ENCODE results near the gene PRKN. TPM values are rescaled to one million over a fixed set of nuclear protein-coding genes. Genes with fewer than 3 reads are reported as not detected.

PRKN gene
- total RNA-seq, 1 donor from 2014 or later, result 1.3 TPM

DNA sequence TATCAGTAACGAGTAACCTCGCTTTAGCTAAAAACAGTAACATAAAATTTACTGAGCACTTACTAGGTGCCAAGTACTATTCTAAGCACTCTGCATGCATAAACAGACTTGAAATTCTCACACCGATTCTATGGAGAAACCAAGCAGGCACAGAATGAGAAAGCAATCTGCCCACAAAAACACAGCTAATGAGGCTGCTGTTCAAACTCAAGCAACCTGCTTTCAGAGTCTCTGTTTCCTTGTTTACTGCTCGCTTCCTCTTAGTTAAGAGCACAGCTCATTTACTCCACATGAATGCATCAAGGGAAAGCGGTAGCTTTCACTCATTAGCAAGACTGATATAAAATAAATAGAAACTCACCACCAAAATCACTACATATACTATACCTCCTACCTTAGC is 37.4 kb downstream of the PRKN start:
- no peak overlapping the region for H2AFZ ChIP-seq (ENCODE audit: low read depth, low read length)
- H3K4me1 Mint-ChIP-seq (ENCODE audit: low read depth, unreplicated experiment), result no peaks in the 10 kb centered on the region
- H3K9me3 ChIP-seq (ENCODE audit: insufficient read depth, low read depth, low read length), result no peaks in the 10 kb centered on the region
- no peak overlapping the region for H3K27ac Mint-ChIP-seq (ENCODE audit: unreplicated experiment)
- no peaks in the 10 kb centered on the region for H3K36me3 Mint-ChIP-seq (ENCODE audit: low read depth, unreplicated experiment)
- H3K4me3 ChIP-seq (ENCODE audit: insufficient read depth, low read depth, low read length), result no peak overlapping the region
- TF ChIP-seq, protein P1, sequence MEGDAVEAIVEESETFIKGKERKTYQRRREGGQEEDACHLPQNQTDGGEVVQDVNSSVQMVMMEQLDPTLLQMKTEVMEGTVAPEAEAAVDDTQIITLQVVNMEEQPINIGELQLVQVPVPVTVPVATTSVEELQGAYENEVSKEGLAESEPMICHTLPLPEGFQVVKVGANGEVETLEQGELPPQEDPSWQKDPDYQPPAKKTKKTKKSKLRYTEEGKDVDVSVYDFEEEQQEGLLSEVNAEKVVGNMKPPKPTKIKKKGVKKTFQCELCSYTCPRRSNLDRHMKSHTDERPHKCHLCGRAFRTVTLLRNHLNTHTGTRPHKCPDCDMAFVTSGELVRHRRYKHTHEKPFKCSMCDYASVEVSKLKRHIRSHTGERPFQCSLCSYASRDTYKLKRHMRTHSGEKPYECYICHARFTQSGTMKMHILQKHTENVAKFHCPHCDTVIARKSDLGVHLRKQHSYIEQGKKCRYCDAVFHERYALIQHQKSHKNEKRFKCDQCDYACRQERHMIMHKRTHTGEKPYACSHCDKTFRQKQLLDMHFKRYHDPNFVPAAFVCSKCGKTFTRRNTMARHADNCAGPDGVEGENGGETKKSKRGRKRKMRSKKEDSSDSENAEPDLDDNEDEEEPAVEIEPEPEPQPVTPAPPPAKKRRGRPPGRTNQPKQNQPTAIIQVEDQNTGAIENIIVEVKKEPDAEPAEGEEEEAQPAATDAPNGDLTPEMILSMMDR (IDR thresholded peaks at IDR 0.05; ENCODE audit: insufficient read depth, low read depth, low read length), result no peak
- TF ChIP-seq EZH2 (IDR thresholded peaks at IDR 0.05; ENCODE audit: insufficient read depth, low read length), result no peak
- H3K79me2 ChIP-seq (ENCODE audit: insufficient read depth, low read length), result no peaks in the 10 kb centered on the region
- H3K27me3 Mint-ChIP-seq (ENCODE audit: low read depth, unreplicated experiment), result no peaks in the 10 kb centered on the region
- no peaks in the 10 kb centered on the region for H3K27me3 ChIP-seq (ENCODE audit: insufficient read depth, low read length)
- H3K9ac ChIP-seq (ENCODE audit: low read length), result no peak overlapping the region
- DNase-seq (ENCODE audit: low read depth) (no peak), FAIRE-seq (no peak)
- H3K36me3 ChIP-seq (ENCODE audit: insufficient read depth, low read length), result no peaks in the 10 kb centered on the region
- H3K9me3 Mint-ChIP-seq (ENCODE audit: unreplicated experiment), result no peaks in the 10 kb centered on the region
- H4K20me1 ChIP-seq (ENCODE audit: insufficient read depth, low read length), result no peaks in the 10 kb centered on the region
- H3K4me1 ChIP-seq (ENCODE audit: insufficient read depth, low read length), result no peaks in the 10 kb centered on the region
- H3K27ac ChIP-seq (ENCODE audit: low read depth, low read length), result no peak overlapping the region
- H3K4me3 Mint-ChIP-seq (ENCODE audit: unreplicated experiment), result no peak overlapping the region
- no peak overlapping the region for H3K4me2 ChIP-seq (ENCODE audit: low read length)

DNA sequence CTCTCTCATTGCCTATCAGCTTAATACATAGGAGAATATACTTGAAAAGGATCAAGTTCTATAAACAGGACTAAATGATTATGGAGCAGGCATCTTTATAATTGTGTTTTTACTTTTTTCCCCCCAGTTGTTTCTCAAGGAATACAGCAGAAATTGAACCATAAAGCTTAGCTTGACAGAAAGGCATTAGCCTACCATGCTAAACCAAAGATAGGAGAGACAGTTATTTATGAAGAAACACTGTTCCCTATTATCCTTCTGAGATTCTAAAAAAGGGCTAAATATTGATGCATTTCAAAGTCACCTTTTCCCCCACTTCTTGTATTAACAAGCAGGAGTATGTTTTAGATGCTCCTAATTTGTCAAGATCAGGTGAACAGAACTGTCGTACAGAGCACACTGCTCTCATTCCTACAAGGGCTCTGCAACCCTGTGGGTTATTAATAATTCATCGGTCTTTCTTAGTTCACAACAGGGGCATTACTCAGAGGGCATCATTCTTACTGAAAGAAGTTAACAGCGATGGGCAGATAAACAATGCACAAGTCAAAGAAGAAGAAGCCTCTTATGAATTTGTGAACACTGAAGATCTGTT is 38.7 kb downstream of the PRKN start:
- H3K27ac Mint-ChIP-seq (ENCODE audit: unreplicated experiment), result no peak overlapping the region
- Histone ChIP-seq H3K27ac (ENCODE audit: low read depth, low read length) (no peak overlapping the region), H3K9me3 (ENCODE audit: insufficient read depth, low read depth, low read length) (no peaks in the 10 kb centered on the region), H3K79me2 (ENCODE audit: insufficient read depth, low read length) (no peaks in the 10 kb centered on the region), H3K4me1 (ENCODE audit: insufficient read depth, low read length) (no peaks in the 10 kb centered on the region), H3K27me3 (ENCODE audit: insufficient read depth, low read length) (no peaks in the 10 kb centered on the region), H3K36me3 (ENCODE audit: insufficient read depth, low read length) (no peaks in the 10 kb centered on the region), H3K4me3 (ENCODE audit: insufficient read depth, low read depth, low read length) (no peak overlapping the region), H3K9ac (ENCODE audit: low read length) (no peak overlapping the region), H4K20me1 (ENCODE audit: insufficient read depth, low read length) (no peaks in the 10 kb centered on the region), H3K4me2 (ENCODE audit: low read length) (no peak overlapping the region), H2AFZ (ENCODE audit: low read depth, low read length) (no peak overlapping the region)
- no peaks in the 10 kb centered on the region for H3K9me3 Mint-ChIP-seq (ENCODE audit: unreplicated experiment)
- DNase-seq (ENCODE audit: low read depth), result no peak
- H3K27me3 Mint-ChIP-seq (ENCODE audit: low read depth, unreplicated experiment), result no peaks in the 10 kb centered on the region
- TF ChIP-seq, protein P1 (IDR thresholded peaks at IDR 0.05; ENCODE audit: insufficient read depth, low read depth, low read length), result no peak
- TF ChIP-seq EZH2 (IDR thresholded peaks at IDR 0.05; ENCODE audit: insufficient read depth, low read length), result no peak
- H3K36me3 Mint-ChIP-seq (ENCODE audit: low read depth, unreplicated experiment), result no peaks in the 10 kb centered on the region
- no peak overlapping the region for H3K4me3 Mint-ChIP-seq (ENCODE audit: unreplicated experiment)
- no peaks in the 10 kb centered on the region for H3K4me1 Mint-ChIP-seq (ENCODE audit: low read depth, unreplicated experiment)
- FAIRE-seq, result no peak

DNA sequence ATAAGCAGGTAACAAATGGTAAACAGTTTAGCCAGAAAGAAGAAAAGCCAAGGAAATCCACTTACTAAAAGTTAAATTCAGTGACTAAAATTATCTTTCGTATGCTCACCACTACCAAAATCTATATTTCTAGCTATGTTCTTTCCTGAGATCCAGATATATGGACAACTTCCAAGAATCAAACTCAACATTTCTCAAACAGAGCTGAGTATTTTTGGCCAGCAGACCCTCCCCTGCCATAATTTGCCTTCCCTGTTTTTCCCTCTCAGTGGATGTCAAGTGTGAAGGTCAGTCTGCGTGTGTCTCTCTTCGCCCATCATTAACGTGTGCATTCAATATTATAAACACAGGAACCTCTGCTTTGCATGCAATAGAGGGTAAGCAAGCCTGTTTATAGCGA is 42.0 kb downstream of the PRKN start:
- H3K4me1 ChIP-seq (ENCODE audit: insufficient read depth, low read length), result no peaks in the 10 kb centered on the region
- FAIRE-seq, result no peak
- no peaks in the 10 kb centered on the region for H3K9me3 Mint-ChIP-seq (ENCODE audit: unreplicated experiment)

More for the DNA sequence above, 42.0 kb downstream of the PRKN start:
- Histone ChIP-seq H3K4me2 (ENCODE audit: low read length) (no peak overlapping the region), H3K9ac (ENCODE audit: low read length) (no peak overlapping the region), H3K36me3 (ENCODE audit: insufficient read depth, low read length) (no peaks in the 10 kb centered on the region), H3K4me3 (ENCODE audit: insufficient read depth, low read depth, low read length) (no peak overlapping the region), H4K20me1 (ENCODE audit: insufficient read depth, low read length) (no peaks in the 10 kb centered on the region), H3K79me2 (ENCODE audit: insufficient read depth, low read length) (no peaks in the 10 kb centered on the region), H2AFZ (ENCODE audit: low read depth, low read length) (no peak overlapping the region), H3K27me3 (ENCODE audit: insufficient read depth, low read length) (no peaks in the 10 kb centered on the region), H3K27ac (ENCODE audit: low read depth, low read length) (no peak overlapping the region), H3K9me3 (ENCODE audit: insufficient read depth, low read depth, low read length) (no peaks in the 10 kb centered on the region)
- H3K36me3 Mint-ChIP-seq (ENCODE audit: low read depth, unreplicated experiment), result no peaks in the 10 kb centered on the region
- H3K4me3 Mint-ChIP-seq (ENCODE audit: unreplicated experiment), result no peak overlapping the region
- no peaks in the 10 kb centered on the region for H3K4me1 Mint-ChIP-seq (ENCODE audit: low read depth, unreplicated experiment)
- no peak for DNase-seq (ENCODE audit: low read depth)
- no peaks in the 10 kb centered on the region for H3K27me3 Mint-ChIP-seq (ENCODE audit: low read depth, unreplicated experiment)
- TF ChIP-seq EZH2 (IDR thresholded peaks at IDR 0.05; ENCODE audit: insufficient read depth, low read length), result no peak
- TF ChIP-seq, protein P1 (IDR thresholded peaks at IDR 0.05; ENCODE audit: insufficient read depth, low read depth, low read length), result no peak
- no peak overlapping the region for H3K27ac Mint-ChIP-seq (ENCODE audit: unreplicated experiment)
